ENCODE measurements around the gene NUP153.

Gene NUP153

DNA sequence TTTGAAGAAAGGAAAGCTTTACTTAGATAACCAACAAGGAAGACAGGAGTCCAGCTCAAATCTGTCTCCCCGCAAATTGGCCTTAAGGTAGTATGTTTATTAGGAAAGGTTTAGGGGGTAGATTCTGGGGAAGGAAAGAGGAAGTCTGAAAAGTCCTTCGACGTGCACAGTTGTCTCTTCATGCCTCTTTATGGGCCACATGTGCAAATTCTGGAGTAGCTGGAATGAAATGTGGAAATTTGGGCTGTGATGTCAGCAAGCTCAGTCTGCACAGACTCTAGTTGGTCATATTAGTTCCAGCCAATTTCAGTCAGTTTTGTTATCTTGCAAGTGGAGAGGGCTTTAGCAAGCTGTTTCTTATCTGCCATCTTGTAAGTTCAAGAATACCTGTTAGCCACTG is 50.1 kb downstream of the NUP153 start:
- DNase-seq: no peak

DNA sequence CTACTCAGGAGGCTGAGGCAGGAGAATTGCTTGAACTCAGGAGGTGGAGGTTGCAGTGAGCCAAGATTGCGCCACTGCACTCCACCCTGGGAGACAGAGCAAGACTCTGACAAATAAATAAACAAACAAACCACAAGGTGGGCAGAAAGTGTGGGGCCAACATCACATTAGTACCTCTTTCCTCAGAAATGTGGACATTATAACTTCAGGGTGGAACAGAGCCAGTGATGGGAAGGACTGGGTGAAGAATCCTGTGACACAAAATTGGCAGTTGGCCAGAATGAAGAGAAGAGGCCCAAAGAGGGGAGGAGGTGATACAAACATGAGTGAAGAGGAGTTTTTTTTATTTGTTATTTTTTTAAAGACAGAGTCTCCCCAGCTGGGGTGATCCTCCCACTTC is 50.6 kb downstream of the NUP153 start:
- no peak for DNase-seq

DNA sequence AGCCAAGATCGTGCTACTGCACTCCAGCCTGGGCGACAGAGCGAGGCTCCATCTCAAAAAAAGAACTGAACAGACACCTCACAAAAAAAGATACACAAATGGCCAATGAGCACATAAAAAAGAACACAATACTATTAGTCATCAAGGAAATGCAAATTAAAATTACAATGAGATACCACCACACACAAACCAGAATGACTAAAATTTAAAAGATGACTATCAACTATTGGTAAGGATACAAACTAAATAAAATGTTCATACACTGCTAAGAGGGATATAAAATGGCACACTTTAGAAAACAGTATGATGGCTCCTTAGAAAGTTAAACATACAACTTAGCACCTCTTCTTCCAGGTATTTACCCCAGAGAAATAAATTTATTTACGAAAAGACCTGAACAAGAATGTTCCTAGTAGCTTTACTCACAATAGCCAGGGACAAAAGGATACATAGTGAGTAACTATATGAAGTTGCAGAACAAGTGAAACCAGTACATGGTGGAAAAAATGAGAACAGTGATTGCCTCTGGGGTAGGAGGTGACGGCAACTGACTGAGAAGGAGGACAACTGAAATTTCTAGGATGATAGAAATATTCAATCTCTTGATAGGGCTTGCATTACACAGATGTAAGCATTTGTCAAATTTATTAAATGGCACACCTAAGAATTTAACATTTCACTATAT is 53.4 kb downstream of the NUP153 start:
- no peak for DNase-seq

DNA sequence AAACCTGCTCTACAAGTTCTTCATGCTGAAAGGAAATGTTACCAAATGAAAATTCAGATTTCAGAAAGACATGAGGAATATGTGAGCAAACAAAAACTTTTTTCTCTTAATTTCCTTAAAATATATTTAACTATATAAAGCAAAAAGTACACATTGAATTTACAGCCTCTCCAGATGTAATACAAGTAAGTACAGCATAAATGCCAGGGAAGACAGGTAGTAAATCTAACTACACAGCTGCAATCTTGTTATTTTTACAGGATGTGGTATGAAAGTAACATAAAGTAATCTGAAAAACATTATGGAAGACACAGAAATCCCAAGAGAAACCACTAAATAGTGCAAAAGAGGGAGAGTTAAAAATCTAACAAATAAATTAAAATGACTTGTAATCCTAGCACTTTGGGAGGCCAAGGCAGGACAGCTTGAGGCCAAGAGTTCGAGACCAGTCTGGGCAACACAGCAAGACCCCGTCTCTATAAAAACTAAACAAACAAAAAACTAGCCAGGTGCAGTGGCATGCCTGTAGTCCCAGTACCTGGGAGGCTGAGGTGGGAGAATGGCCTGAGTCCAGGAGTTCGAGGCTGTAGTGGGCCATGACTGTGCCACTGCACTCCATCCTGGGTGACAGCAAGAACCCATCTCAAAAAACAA is 55.9 kb downstream of the NUP153 start:
- DNase-seq: no peak

DNA sequence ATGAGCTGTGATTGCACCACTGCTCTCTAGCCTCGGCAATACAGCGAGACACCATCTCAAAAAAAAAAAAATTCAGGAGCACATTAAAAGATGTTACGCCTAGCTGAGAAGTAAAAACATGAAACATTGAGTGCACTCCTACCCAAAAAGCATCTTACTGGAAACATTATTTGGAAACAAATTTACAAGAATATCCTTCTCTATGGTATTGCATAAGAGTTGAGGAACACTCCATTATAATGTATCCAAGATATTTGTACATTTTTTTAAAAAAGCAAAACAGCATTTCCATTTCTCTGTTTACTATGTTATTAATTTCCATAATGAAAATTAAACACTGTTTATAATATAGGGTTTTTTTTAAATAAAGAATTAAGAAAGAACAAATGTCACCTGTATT is 58.0 kb downstream of the NUP153 start:
- no peak for DNase-seq

DNA sequence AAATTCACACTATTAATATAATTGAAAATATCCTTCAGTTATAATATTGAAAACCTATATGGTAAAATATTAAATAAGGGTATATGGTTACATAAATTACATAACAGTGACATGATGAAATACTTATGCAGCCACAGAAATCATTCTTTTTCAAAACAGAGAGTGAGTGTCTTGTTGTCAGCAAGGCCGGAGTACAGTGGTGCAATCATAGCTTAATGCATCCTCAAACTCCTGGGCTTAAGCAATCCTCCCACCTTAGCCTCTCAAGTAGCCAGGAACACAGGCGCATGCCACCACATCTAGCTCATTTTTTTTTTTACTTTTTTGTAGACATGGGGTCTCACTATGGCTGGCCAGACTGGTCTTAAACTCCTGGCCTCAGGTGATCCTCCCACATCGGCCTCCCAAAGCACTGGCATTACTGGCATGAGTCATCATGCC is 66.2 kb downstream of the NUP153 start:
- no peak for DNase-seq

DNA sequence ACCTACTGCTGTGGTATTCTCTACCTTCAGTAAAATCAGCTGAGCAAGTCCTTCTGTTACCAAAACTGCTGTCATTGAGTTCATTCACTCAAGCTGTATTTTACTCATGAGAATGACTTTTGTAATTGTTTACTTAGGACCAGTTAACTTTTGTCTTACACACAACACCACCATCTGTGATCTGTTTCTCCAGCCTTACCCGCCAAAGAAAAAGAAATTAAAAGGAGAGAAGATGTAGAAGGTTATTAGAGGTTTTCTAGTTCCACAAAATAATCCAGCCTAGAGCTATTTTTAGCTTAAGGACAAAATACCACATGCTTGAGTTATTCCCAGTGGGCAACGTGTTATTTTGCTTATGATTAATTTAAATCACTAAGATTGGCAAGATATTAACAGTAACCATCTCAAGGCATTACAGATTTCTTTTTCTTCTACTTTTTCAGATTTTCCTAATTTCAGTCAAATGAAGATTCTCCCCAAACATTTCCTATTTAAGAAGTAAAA is 68.5 kb downstream of the NUP153 start:
- no peak for DNase-seq

DNA sequence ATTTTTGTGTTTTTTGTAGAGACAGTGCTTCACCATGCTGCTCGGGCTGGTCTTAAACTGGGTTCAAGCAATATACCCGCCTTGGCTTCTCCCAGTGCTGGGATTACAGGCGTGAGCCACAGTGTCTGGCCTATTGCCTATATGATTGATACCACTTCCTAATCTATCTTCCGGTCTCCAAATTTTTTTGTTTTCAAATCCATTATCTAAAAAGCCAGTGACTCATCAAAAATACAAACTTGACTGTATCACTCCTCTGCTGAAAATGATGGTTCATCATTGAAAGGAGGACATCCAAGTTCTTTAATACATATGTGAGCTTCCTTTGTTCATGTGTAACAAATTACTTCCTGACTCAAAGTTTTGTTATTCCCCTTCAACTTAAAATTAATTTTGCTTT is 71.2 kb downstream of the NUP153 start:
- DNase-seq: no peak

DNA sequence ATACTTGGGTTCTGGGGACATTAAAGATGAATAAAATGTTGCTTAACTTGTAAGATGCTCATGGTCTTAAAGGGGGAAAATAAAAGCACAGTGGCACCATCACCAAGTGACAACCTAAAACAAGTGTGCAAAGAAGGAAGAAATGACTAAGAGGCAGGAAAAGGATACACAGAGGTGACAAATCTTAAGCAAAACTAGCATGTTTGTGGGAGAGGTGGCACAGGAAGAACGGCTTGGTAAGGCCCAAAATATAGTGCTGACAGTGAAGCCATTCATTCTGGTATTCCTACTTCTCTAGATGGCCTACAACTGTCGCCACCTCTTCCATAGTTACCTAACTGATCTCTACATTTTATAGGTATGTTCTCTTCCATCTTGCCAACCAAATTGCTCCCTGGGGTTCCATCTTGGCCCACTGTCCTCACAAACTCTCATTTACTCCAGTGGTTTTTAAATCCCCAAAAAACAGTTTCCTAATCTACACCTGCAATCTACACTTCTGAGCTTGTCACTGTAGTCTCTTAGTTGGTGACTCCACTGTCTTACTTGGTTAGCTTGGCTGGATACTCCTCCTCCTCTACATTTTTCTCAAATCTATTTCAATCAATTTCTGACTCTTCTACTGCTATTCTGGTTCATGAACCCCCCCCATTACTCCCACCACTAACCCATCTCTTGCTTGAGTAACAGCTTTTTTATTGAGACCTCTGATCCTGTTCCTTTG is 73.1 kb downstream of the NUP153 start:
- DNase-seq: no peak

DNA sequence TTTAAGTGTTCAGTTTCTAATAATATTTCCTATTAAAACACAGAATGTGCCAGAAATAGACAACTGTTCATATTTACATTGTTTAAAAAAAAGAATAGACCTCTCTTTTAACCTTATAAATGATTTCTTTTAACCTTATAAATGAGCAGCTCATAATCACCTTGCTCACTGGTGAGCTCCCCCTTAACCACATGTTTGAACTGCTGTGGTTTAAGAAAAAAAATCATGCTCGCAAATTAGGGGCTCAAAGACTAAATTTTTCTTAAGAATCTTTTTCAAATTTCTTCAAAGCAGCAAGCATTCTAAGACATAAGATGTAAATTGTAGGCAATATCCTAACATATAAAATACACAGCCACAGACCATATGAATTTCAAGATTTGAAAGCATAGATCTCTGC is 73.8 kb downstream of the NUP153 start:
- no peak for DNase-seq

DNA sequence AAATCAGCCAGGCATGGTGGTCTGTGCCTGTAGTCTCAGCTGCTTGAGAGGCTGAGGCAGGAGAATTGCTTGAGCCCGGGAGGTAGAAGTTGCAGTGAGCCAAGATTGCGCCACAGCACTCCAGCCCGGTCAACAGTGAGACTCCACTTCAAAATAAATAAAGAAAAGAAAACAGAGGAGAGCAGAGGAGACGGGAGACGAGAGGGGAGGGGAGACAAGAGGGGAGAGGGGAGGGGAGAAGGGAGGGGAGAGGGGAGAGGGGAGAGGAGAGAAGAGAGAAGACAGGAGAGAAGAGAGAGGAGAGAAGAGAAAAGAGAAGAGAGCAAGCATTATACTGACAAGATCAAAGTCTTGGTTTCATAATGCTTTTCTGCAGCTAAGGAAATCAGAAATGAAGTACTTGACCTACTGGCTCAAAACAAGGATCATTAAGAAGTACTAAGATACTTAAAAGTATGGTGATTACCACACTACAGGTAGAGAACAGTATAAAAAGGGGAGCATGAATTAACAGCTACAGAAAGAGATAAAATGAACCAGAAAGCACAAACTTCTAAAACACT is 76.1 kb downstream of the NUP153 start:
- DNase-seq: no peak

DNA sequence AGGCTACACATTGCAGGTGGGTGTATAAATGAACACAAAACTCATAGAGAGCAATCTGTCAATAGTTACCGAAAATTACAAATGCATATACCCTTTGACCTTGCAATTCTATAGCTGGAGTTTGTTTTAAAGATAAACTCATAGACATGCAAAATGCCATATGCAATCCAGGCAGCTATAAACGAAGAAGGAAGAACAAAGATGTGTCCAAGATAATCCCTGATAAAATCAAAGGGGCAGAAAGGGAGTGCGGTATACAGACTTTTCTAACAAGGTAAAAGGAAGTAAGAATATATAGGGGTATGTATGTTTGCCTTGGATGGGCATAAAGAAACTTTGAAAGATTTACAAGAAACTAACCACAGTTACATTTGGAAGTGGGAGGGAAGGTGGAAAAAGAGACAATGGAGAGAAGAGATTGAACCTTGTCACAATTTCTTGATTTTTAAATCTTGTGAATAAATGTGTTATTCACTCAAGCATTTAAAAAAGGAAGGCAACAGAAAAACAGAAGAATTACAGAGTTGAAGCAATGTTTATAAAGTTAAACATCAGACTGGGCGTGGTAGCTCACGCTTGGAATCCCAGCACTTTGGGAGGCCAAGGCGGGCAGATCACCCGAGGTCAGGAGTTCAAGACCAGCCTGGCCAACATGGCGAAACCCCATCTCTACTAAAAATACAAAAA is 76.8 kb downstream of the NUP153 start:
- DNase-seq: no peak

DNA sequence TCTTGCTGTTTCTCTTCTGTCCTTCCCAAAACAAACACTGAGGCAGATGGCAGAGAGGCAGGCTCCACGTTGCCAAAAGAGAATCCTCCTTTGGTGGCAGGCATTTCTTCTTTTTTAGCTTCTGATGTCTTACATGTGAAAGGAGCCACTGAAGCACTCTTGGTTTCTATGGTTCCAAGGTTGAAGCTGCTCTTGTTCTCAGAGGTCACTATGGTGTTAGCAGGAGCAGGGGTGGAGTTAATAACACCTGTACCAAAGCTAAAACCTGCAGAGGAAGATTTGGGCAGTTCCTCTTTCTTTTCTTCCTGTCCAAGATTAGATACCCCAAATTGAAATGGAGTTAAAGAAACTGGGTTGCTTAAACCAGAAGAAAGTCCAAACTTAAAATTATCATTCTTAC is 77.9 kb downstream of the NUP153 start:
- no peak for DNase-seq

DNA sequence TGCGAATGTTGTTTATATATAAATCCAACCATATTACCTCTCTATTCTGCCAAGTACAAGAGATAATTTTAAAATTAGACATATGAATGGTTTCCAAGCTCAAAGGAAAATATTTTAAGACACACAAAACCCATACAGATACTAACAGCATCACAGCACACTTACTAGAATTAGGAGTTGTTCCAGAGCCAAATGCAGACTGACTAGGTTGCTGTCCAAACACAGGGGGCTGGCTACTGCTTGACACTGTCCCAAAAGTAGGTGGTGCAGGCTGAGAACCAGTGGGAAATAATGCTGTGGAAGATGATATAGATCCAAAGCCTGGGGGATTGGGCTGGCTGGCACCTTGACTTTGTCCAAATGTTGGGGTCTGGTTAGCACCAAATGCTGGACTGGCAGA is 82.3 kb downstream of the NUP153 start:
- DNase-seq: no peak

DNA sequence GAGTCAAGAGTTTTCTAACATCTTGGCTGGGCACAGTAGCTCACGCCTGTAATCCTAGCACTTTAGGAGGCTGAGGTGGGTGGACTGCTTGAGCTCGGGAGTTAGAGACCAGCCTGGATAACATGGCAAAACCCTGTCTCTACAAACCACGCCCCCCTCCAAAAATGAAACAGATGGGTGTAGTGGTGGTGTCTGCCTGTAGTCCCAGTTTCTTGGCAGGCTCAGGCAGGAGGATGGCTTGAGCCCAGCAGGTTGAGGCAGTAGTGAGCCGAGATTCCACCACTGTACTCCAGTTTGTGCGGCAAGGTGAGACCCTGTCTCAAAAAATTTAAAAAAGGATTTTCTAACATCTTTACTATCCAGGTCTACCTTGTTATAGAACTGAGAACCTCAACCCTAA is 84.6 kb downstream of the NUP153 start:
- DNase-seq: no peak

DNA sequence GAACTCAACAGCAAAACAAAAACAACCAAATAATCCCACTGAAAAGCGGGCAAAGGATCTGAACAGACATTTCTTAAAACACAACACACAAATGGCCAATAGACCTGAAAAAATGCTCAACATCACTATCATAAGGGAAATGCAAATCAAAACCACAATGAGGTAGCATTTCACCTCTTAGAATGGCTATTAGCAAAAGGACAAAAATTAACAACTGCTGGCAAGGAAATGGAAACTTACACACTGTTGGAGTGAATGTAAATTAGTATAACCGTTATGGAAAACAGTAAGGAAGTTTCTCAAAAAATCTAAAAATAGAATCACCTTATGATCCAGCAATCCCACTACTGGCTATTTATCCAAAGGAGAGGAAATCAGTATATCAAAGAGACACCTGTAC is 85.7 kb downstream of the NUP153 start:
- no peak for DNase-seq

DNA sequence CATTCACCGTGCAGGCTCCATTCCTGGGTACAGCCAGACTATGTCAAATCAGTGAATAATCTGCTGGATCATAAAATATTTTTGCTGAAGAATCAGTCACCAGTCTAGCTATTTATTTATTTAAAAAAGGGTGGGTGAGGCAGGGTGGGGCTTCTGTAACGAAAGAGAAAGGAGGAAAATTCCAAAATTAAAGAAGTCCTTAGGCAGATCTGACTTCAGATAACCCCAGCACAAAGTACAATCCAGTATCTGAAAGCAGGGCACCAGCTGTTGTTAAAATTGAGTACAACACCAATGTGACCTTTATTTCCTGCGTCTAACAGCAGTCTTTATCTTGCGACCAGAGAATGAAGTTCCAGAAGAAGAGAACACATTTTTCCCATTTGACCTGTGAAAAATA is 90.9 kb downstream of the NUP153 start:
- DNase-seq: no peak

DNA sequence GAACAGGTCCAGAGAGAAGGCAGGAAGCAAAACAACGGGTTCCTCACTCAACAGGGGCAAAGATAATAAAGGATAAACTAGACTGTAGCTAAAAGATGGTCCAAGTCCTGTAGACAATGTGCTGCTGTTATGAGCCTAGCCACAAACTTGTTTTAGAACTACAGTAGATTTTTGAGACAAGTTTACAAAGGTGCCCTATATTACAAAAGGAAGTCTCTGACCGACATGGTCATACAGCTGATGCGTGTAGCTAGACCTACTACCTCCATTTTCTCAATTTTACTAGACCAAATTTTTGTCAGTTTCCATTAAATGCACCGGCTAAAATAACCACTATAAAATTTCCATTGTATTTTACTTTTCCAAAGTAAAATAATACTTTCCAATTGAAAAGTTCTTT is 94.7 kb downstream of the NUP153 start:
- no peak for DNase-seq

DNA sequence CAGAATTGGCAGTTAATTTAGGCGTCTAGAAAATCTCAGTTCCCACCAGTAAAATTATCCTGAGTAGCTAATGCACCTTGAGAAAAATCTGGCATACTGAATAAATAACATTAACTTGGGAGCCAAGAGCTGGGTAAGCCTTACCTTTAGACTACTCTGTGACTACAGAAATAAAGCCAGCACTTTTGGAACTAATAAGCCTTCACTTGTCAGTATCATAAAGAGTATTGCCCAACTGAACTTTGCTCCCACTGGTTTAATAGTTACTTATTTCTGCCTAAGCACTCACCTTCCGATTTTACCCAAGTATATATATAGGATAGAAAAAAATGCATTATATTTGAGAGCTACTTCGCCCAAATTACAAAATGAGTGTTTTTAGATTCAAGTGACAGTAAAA is 95.9 kb downstream of the NUP153 start:
- no peak for DNase-seq

DNA sequence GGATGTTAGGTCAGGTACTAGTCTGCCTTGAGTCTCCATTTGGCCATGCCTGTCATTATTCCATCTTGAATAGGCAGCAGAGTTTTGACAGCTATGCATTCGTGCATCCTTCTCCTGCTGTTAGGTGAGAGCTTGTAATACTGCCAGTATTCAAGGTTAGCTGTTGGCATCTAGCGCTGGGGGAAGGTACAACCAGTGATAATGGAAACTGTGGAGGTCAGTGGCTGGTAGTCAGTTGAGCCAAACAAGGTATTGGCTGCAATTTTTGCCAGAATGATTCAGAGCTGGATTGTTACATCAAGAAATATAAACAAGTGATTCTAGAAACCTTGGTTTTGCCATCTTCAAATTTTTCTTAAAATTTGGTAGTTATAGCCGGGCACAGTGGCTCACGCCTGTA is 100.1 kb downstream of the NUP153 start:
- no peak for DNase-seq

DNA sequence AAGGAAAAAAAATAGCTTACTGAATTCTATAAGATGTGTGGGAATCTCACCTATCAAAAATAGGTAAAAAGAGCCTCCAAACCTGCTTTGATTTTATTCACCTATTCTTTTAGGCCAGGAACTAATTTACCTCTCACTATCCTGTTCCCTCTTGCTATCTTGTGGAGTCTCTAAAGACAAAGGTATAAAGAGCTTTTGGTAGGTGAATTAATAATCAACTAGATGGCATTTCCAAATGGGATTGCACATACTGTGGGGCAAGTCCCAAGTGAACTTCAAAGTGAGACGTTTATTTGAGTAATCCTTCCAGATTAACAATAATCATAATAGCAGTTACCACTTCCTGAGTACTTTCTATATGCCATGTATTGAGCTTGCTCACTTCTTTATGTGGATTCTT is 103.8 kb downstream of the NUP153 start:
- no peak for DNase-seq

DNA sequence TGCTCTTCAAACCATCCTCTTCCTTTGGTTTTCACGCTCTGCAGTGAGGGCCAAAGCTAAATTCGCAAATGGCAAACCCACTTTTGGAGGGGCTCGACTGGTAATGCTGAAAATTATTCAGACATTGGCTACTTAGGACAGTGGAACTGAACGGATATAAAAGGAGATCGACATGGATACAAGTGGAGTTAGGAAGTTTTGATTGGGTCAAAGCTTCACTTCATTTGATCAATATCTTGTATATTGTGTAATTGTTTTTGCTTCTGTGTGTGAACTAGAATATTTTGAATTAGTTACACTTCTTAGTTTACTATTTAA is 105.4 kb downstream of the NUP153 start:
- DNase-seq: no peak

Data from left hindlimb (tissue), 1 donor.